A673 (cell line): ENCODE results near the gene SERINC4.

Experiments used
- EZH2 ChIP-seq: fragments of 200-600 bp; sonication (generic); IDR thresholded peaks from 2 replicates; pipeline ENCODE4 v1.6.1; 2017; ENCODE audit warnings: borderline replicate concordance, low read depth, mild to moderate bottlenecking, mixed read lengths, antibody characterized with exemption, low read length; ENCODE audit not compliant: poor library complexity, severe bottlenecking
- TF ChIP-seq, protein P1 (sequence below): fragments of 300-800, 200-600 bp; sonication (generic); conservative IDR thresholded peaks from 2 replicates; pipeline ENCODE4 v1.5.1; 2017; ENCODE audit warnings: low read depth, mild to moderate bottlenecking, antibody characterized with exemption, low read length, moderate library complexity, mixed read lengths

DNA sequence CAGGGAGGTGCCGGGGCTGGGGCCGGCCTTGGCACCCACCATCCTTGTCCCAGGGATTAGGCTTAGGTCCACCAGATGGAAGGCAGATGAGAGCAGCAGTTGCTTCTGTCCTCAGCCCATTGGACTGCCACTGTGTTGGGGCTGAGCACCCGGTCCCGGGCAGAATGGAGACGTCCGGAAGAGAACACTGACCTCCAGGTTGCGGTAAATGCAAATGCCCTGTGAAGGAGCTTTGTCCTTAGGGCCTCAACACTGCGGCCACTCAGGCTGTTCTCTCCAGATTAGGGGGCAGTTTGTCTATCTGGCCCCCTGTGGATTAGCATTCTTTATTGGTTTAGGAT lies at the start of gene SERINC4:
- TF ChIP-seq, protein P1, sequence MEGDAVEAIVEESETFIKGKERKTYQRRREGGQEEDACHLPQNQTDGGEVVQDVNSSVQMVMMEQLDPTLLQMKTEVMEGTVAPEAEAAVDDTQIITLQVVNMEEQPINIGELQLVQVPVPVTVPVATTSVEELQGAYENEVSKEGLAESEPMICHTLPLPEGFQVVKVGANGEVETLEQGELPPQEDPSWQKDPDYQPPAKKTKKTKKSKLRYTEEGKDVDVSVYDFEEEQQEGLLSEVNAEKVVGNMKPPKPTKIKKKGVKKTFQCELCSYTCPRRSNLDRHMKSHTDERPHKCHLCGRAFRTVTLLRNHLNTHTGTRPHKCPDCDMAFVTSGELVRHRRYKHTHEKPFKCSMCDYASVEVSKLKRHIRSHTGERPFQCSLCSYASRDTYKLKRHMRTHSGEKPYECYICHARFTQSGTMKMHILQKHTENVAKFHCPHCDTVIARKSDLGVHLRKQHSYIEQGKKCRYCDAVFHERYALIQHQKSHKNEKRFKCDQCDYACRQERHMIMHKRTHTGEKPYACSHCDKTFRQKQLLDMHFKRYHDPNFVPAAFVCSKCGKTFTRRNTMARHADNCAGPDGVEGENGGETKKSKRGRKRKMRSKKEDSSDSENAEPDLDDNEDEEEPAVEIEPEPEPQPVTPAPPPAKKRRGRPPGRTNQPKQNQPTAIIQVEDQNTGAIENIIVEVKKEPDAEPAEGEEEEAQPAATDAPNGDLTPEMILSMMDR, result no peak
- TF ChIP-seq EZH2, result no peak
